Measurements from ENCODE around the gene THOP1.

The THOP1 gene

GRCh38 chr19:2804156-2805004 is 19.1 kb downstream of the THOP1 start:
- DNase-seq (ENCODE audit: low read depth in 2 of 2) = no peak

- DNase-seq (ENCODE audit: low read depth in 2 of 2) = no peak
Measured at GRCh38 chr19:2805261-2805900, 20.1 kb downstream of the THOP1 start.

GRCh38 chr19:2805991-2806649 is 20.8 kb downstream of the THOP1 start:
- no peak for DNase-seq (ENCODE audit: low read depth in 2 of 2)

GRCh38 chr19:2806736-2807378 is 21.6 kb downstream of the THOP1 start:
- DNase-seq (ENCODE audit: low read depth in 2 of 2) = no peak

- no peak for DNase-seq (ENCODE audit: low read depth in 2 of 2)
Measured at GRCh38 chr19:2807379-2808128, 22.3 kb downstream of the THOP1 start.

- no peak for DNase-seq (ENCODE audit: low read depth in 2 of 2)
Measured at GRCh38 chr19:2808129-2808941, 23.0 kb downstream of the THOP1 start.

- no peak for DNase-seq (ENCODE audit: low read depth in 2 of 2)
Measured at GRCh38 chr19:2809387-2810140, 24.3 kb downstream of the THOP1 start.

- DNase-seq (ENCODE audit: low read depth in 2 of 2) = no peak
Measured at GRCh38 chr19:2810141-2811091, 25.1 kb downstream of the THOP1 start.

- DNase-seq (ENCODE audit: low read depth in 2 of 2) = no peak
Measured at GRCh38 chr19:2811221-2811722, 26.0 kb downstream of the THOP1 start.

GRCh38 chr19:2811735-2812413 is 26.6 kb downstream of the THOP1 start:
- DNase-seq (ENCODE audit: low read depth in 2 of 2) = no peak

- no peak for DNase-seq (ENCODE audit: low read depth in 2 of 2)
Measured at GRCh38 chr19:2812414-2813234, 27.3 kb downstream of the THOP1 start.

GRCh38 chr19:2813235-2814160 is 28.2 kb downstream of the THOP1 start:
- DNase-seq (ENCODE audit: low read depth in 2 of 2) = no peak

GRCh38 chr19:2814426-2814825 is 29.1 kb downstream of the THOP1 start:
- no peak for DNase-seq (ENCODE audit: low read depth in 2 of 2)

GRCh38 chr19:2815191-2815614 is 29.9 kb downstream of the THOP1 start:
- no peak for DNase-seq (ENCODE audit: low read depth in 2 of 2)

- no peak for DNase-seq (ENCODE audit: low read depth in 2 of 2)
Measured at GRCh38 chr19:2815923-2816322, 30.6 kb downstream of the THOP1 start.

- DNase-seq (ENCODE audit: low read depth in 2 of 2) = no peak
Measured at GRCh38 chr19:2816641-2817040, 31.3 kb downstream of the THOP1 start.

All from stimulated activated CD4-positive, alpha-beta T cell treated with anti-CD3 and anti-CD28 coated beads, Interleukin-15, amount 100 ng/mL, for 48 hours (primary cell).